Limb (tissue), 2 donors: ENCODE measurements around the gene SMIM17.
"Not testable (repeated sequence)": the region's sequence is repeated elsewhere in the genome, so short reads cannot be mapped to it uniquely, and the experiment has no call there.

Experiments used
- DNase-seq, 2 donors: peaks; one replicate each; pipeline ENCODE4 v3.0.0-alpha.2; 2016; ENCODE audit errors: extremely low spot score in 2 of 2

Gene SMIM17

GRCh38 chr19:56660381-56661107 lies 17.6 kb downstream of the SMIM17 start:
- peak in 1 of 2 donors; percentile 60 for DNase-seq

GRCh38 chr19:56661248-56661647 lies 18.3 kb downstream of the SMIM17 start:
- DNase-seq = no peak

- no peak for DNase-seq
Observed at GRCh38 chr19:56663931-56664500, 21.1 kb downstream of the SMIM17 start.

- no peak for DNase-seq
Observed at GRCh38 chr19:56664511-56664910, 21.6 kb downstream of the SMIM17 start.

- DNase-seq = no peak
Observed at GRCh38 chr19:56667311-56667870, 24.4 kb downstream of the SMIM17 start.

GRCh38 chr19:56668676-56669075 lies 25.7 kb downstream of the SMIM17 start:
- no peak for DNase-seq

- no peak for DNase-seq
Observed at GRCh38 chr19:56670401-56670960, 27.5 kb downstream of the SMIM17 start.

- DNase-seq = peak in 1 of 2 donors; percentile 36
Observed at GRCh38 chr19:56670961-56671612, 28.1 kb downstream of the SMIM17 start.

GRCh38 chr19:56671613-56671994 lies 28.6 kb downstream of the SMIM17 start, which contains the start of gene ZNF835:
TSS of gene ZNF835 (minus strand) at chr19:56671757. CDS start at chr19:56665198, 6,559 bp downstream.
- DNase-seq = peak; percentile 93 to 96

GRCh38 chr19:56672610-56673009 lies 29.7 kb downstream of the SMIM17 start:
- not testable (repeated sequence) for DNase-seq

- DNase-seq = no peak
Observed at GRCh38 chr19:56678205-56678604, 35.2 kb downstream of the SMIM17 start.

- DNase-seq = no peak
Observed at GRCh38 chr19:56681702-56682101, 38.7 kb downstream of the SMIM17 start.

- DNase-seq = no peak
Observed at GRCh38 chr19:56683116-56683515, 40.2 kb downstream of the SMIM17 start.

- no peak for DNase-seq
Observed at GRCh38 chr19:56687031-56687430, 44.1 kb downstream of the SMIM17 start.

GRCh38 chr19:56689198-56689597 lies 46.2 kb downstream of the SMIM17 start:
- DNase-seq = no peak

- DNase-seq = no peak
Observed at GRCh38 chr19:56690670-56691069, 47.7 kb downstream of the SMIM17 start.

GRCh38 chr19:56692206-56692895 lies 49.4 kb downstream of the SMIM17 start:
- DNase-seq = no peak

GRCh38 chr19:56699552-56699951 lies 56.6 kb downstream of the SMIM17 start:
- no peak for DNase-seq

GRCh38 chr19:56701895-56702294 lies 58.9 kb downstream of the SMIM17 start:
- no peak for DNase-seq

- DNase-seq = no peak
Observed at GRCh38 chr19:56705939-56706338, 63.0 kb downstream of the SMIM17 start.
